HUDEP-2 (cell line): Measurements from ENCODE around the gene INTS15.
"Not testable (repeated sequence)": the region's sequence is repeated elsewhere in the genome, so short reads cannot be mapped to it uniquely, and the experiment has no call there.

Experiments used
- DNase-seq, 76 experiments: peaks; one replicate each; lab custom pipeline; 2025; ENCODE audit not compliant: unreplicated experiment in 76 of 76; lab: John Stamatoyannopoulos, UW

Gene INTS15

DNA sequence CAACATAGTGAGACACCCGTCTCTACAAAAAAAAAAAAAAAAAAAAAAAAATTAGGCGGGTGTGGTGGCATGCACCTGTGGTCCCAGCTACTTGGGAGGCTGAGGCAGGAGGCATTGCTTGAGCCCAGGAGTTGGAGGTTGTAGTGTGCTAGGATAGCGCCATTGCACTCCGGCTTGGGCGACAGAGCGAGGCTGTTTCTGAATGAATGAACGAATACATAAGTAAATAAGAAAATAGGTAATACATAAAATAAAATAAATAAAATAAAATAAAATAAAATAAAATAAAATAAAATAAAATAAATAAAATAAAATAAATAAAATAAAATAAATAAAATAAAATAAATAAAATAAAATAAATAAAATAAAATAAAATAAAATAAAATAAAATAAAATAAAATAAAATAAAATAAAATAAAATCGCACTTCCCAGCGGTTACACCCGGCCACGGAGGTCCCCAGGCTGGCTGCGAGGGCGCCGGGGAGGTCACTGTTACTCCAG is 12.9 kb upstream of the INTS15 start:
- peak in 1 of 76 experiments; percentile 8 for DNase-seq

DNA sequence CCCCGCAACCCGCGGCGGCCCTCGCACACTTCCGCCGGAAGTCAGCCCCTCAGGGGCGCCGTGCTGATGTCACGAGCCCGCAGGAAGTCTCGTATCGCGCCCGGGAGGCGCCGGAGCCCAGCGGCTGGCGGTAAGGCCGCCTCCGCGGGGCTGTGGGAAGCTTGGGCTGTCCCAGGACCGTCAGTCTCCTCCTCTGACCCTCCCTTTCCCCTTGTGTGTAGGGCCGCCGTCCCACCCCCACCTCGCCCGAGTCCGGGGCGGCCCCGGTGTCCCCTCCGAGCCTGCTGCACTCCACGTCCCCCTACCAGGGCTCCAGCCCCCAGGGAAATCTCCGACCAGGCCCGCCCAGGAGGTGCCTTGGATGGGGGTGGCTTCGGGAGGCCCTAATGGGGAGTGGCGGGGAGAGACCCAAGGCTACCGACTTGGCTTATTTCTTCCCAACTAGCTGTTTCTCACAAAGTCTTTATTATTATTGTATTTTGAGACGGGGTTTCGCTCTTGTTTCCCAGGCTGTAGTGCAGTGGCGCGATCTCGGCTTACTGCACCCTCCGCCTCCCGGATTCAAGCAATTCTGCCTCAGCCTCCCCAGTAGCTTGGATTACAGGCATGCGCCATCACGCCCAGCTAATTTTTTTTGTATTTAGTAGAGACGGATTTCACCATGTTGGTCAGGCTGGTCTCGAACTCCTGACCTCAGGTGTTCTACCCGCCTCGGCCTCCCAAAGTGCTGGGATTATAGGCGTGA is 12.3 kb upstream of the INTS15 start, which contains the start of gene ZDHHC4:
Gene ZDHHC4 (plus strand): TSS at position 86 of the 745 bp plus-strand sequence. CDS start 3,108 bp downstream, outside the sequence.
- DNase-seq, result peak in 75 of 76 experiments; percentile 14 to 95 (median 81)

DNA sequence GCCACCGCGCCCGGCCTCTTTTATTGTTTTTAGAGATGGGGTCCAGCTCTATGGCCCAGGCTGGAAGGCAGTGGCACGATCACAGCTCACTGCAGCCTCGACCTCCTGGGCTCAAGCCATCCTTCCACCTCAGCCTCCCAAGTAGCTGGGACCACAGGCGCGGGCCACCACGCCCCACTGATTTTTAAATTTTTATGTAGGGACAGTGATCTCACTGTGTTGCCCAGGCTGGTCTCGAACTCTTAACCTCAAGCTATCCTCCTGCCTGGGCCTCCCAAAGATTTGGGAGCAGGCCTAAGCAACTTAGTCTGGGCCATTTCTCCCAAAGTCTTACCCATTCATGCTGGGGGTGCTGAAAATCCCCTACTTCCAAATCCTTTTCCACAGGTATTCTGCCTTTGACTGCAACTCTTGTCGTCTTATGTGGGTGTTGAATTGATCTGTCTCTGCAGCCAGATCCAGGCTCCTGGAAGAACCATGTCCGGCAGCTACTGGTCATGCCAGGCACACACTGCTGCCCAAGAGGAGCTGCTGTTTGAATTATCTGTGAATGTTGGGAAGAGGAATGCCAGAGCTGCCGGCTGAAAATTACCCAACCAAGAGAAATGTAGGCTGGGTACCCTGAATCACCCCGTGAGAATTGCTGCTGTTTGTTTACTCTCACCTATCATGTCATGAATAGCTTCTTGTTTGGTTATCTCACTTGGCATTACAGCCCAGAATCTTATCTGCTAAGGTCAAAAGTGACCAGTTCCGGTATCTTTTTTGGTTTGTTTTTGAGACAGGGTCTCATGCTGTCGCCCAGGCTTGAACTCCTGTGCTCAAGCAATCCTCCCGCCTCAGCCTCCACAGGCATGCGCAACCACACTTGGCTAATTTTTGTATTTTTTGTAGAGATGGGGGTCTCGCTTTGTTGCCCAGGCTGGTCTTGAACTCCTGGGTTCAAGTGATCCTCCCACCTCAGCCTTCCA is 11.4 kb upstream of the INTS15 start:
- no peak for DNase-seq

DNA sequence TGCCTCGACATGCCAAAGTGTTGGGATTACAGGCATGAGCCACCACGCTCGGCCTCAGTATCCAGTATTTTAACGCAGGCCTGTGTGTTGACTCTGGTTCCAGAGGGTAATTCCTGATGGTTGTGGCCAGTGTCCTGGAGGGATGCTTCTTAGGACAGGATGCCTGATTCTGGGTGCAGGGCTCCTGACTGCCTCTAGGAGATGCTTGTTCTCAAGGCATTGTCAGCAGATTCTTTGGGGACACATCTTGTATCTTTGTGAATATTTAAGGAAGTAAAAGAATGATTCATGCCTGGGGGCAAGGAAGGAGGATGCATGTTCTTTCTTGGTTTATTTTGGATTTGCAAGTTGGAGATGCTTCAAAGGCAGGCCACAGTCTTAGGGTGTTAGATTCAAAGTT is 10.4 kb upstream of the INTS15 start:
- peak in 1 of 76 experiments; percentile 5 for DNase-seq

DNA sequence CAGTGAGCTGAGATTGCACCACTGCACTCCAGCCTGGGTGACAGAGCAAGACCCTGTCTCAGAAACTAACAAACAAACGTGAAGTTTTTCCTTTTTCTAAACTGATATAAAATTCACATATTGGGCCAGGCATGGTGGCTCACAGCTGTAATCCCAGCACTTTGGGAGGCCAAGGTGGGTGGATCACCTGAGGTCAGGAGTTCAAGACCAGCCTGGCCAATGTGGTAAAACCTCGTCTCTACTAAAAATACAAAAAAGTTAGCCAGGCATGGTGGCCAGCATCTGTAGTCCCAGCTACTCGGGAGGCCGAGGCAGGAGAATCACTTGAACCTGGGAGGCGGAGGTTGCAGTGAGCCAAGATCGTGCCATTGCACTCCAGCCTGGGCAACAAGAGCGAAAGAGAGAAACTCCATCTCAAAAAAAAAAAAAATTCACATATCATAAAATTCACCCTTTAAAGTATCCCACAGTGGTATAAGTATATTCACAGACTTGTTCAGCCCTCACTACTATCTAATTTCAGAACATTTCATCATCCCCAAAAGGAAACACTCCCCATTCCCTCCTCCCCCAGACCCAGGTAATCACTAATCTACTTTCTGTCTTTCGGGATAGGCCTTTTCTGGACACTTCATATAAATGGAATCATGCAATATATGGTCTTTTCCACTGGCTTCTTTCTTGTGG is 3.9 kb upstream of the INTS15 start:
- DNase-seq, result not testable (repeated sequence)

DNA sequence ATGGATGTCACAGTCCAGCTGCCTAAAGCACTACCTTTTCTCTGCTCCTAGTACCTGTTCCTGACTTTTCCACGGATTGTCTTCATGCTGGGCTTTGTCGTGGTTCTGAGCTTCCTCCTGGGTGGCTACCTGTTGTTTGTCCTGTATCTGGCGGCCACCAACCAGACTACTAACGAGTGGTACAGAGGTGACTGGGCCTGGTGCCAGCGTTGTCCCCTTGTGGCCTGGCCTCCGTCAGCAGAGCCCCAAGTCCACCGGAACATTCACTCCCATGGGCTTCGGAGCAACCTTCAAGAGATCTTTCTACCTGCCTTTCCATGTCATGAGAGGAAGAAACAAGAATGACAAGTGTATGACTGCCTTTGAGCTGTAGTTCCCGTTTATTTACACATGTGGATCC is 1.3 kb upstream of the INTS15 start:
- no peak for DNase-seq

DNA sequence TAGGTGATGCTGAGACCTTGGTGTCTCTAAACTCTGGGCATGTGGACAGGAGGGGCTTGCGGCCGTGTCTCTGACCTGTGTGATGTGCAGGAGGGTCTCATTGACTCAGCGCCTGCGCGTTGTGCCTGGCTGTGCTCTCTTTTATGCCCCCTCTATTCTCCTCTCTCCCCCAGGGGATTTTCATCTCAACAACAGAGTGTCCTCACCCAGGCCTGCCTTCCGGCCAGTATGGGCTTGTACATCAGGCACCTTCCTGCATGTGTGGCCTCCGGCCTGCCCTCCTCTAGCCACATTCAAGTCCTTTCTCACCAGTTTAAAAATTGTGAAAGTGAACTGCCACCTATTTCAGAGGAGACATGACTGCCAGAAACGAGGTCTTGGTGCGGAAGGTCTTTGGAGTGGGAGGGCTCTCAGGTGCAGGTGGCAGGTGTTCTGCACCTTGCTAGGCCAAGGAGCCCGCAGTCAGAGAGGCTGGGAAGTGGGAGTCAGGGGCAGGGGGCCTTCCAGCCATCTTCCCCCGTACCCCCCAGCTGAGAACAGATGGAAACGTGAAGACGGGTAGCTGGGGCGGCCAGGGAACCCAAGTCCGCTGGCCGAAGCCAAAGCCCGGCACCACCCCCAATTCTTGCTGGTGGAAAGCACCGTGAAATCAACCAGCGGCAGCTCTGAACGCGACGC is 531 bp upstream of the INTS15 start:
- no peak for DNase-seq

DNA sequence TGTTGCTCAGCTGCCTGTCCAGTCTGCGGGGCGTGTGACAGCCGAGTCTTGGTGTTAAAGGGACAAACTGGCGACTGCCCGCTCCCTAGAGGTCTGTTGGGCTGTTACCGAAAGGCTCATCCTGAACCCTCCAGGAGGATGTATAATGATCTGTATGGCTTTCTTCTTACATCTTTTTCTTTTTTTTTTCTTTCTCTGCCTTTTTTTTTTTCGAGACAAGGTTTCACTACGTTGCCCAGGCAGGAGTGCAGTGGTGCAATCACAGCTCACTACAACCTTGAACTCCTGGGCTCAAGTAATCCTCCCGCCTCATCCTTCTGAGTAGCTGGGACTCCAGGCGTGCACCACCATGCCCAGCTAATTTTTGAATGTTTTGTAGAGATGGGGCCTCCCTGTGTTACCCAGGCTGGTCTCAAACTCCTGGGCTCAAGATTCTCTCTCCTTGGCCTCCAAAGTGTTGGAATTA is 857 bp downstream of the INTS15 start:
- peak in 6 of 76 experiments; percentile 11 to 63 (median 28) for DNase-seq

DNA sequence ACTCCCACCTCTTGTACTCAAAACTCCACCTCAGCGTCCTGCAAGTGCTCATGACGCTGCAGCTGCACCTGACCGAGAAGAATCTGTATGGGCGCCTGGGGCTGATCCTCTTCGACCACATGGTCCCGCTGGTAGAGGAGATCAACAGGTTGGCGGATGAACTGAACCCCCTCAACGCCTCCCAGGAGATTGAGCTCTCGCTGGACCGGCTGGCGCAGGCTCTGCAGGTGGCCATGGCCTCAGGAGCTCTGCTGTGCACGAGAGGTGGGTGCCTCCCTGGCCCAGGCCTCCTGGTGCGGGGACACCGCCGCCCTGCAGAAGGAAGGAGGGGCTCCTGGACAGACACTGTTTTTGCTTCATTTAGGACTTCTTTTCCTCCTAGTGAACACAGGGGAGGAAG is 10.3 kb downstream of the INTS15 start:
- no peak for DNase-seq

DNA sequence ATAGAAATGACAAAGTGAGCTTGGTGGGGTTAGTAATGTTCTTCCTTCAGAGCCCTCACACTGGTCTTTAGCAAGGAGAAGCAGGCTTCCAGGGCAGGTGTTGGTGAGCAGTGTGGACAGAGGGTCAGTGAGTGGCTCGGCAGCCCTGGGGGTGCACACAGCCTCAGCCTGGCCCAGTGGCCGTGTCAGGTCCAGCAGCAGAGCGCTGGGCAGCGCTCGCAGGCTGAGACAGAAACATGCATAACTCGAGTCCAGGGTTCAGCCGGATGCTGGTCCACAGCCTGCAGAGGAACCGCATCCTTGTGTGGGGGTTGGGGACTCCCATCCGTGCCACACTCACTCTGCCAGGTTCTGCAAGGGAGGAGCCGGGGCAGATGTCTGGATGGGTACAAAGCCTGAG is 14.6 kb downstream of the INTS15 start:
- no peak for DNase-seq

DNA sequence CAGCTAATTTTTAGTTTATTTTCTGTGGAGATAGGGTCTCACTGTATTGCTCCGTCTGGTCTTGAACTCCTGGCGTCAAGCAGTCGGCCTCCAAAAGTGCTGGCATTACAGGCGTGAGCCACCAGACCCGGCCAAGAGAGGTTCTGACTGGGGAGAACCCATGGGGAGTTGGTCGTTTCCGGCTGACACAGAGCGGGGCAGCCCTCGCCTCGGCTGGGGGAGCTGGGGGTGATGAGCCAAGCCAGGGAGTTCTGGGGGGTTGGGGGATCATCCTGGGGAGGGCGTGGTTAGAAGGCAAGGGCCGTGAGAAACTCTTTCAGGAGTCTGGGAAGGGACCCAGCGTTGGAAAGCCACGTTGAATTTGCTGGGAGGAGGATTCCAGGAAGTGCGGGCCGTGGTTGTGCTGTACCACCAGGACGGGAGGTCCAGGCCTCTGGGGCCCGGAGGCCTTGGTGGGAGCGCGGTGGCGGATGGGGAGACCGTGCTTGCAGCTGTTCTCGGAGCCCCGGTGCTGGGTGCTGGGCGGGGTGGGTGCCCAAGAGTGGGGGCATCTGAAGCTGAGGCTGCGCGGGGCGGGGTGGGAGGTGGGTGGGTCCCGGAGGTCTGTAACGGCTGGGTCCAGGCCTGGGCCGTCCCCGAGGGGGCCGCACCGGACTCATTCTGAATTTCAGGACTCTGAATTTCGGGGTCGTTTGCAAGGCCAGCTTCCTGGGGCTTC is 17.2 kb downstream of the INTS15 start:
- DNase-seq, result no peak

DNA sequence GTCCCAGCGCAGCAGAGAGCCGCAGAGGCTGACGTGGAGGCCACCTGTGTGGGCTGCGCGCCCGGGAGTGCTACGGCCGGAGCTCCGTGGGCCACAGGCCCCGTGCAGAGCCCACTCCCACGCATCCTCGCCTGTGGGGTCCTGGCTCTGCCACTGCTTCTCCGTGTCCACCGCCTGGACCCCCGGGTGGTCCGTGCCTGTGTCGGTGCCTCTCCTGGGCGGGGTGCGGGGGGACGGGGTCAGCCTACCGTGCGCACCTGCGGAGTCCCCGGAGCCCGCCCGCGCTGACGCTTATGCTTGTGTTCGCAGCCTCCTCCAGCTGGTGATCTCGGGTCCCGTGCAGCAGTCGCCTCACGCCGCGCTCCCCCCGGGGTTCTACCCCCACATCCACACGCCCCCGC is 17.8 kb downstream of the INTS15 start:
- DNase-seq, result no peak

DNA sequence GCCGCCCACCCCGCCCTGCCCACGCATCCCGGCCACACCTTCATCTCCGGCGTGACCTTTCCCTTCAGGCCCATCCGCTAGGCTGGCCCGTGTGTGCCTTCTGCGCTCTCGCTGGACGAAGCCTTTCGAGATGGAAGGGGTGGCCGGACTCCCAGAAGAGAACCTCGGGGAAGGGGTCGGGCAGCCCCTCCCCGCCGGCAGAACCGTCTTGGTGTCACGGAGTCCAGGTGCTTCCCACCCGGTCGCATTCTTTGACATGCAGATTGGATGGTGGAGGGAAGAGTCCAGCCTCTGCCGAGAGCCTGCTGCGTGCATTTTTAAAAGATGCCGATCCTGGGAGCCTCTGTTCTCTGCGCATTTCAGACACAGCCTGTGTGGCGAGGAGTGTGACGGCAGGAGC is 18.3 kb downstream of the INTS15 start:
- no peak for DNase-seq

DNA sequence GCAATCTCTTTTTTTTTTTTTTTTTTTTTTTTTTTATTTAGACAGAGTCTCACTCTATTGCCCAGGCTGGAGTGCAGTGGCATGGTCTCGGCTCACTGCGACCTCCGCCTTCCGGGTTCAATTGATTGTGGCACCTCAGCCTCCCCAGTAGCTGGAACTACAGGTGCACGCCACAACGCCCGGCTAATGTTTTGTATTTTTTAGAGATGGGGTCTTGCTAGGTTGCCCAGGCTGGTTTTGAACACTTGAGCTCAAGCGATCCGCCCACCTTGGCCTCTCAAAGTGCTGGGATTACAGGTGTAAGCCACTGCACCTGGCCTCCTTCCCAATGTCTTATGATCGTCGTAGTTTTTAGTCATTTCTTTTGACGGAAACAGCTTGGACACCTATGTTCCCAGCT is 19.0 kb downstream of the INTS15 start:
- DNase-seq, result no peak

DNA sequence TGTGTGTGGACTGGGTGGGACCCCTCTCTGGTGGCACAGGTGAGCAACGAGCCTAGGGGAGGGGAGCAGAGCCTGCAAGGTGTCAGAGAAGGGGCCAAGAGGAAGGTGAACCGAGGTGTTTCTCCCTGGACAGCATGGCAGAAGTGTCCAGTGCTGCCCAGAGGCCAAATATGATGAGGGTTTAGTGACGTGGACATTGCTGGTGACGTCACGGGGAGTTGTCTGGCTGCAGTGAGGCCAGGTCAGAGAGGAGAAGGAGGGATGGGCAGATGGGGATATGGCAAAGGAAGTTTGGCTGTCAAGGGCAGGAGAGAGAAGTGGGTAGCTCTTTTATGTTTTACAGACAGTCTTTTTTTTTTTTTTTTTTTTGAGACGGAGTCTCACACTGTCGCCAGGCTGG is 23.0 kb downstream of the INTS15 start:
- DNase-seq, result no peak

DNA sequence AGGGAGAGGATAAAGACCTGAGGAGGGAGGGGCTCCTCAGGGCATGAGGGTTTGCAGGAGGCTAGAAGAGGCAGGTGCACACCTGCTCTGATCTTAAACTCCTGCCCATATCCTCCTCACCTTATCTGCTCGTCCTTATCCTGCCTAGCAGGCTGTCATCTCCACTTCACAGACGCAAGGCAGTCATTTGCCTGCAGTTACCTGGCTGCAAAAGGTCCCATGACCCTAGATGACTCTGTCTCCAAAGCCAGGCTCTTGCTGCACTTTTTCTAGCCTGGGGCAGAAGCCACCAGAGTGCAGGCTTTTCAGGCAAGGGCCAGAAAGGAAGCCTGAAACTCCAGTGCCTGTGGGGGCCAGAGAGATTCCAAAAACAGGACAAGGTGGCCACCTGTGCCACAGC is 23.9 kb downstream of the INTS15 start:
- no peak for DNase-seq

DNA sequence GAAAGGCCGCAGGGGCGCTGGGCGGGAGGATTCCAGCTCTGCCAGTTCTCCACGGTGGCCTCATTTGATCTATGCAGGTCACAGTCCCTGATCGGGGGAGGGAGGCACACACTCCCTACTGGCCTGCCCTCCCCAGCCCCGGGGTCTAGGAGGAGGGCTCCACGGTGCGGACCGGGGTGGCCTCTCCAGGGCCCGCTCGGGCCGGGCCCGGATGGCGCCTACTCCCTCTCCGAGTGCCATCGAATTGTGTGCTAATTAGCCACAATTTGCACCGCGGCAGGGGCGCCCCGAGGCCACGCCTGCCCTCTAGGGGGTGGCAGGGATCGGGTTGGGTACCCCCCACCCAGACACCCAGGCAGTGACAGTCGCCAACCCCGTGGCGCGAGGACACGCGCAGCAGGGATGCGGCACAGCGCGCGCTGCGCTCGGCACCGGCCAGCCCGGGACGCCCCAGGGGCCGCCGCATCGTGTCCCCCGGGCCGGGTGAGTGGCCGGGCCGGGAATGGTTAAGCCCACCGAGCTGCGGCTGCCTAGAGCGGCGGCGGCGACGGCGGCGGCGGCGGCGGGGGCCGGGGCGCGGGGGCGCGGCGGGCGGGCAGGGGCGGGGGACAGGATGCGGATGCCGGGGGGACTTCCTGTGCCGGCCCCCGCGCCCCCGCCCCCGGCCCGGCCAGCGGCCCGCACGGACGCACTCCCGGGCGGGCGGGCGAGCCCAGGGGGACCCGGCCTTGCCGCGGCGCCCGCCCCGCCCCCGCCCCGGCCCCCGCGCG is 25.3 kb downstream of the INTS15 start, which contains the start of gene ZNF853:
Gene ZNF853 (plus strand): TSS at position 658 of the 770 bp plus-strand sequence. CDS start 565 bp downstream, outside the sequence.
- DNase-seq, result no peak

DNA sequence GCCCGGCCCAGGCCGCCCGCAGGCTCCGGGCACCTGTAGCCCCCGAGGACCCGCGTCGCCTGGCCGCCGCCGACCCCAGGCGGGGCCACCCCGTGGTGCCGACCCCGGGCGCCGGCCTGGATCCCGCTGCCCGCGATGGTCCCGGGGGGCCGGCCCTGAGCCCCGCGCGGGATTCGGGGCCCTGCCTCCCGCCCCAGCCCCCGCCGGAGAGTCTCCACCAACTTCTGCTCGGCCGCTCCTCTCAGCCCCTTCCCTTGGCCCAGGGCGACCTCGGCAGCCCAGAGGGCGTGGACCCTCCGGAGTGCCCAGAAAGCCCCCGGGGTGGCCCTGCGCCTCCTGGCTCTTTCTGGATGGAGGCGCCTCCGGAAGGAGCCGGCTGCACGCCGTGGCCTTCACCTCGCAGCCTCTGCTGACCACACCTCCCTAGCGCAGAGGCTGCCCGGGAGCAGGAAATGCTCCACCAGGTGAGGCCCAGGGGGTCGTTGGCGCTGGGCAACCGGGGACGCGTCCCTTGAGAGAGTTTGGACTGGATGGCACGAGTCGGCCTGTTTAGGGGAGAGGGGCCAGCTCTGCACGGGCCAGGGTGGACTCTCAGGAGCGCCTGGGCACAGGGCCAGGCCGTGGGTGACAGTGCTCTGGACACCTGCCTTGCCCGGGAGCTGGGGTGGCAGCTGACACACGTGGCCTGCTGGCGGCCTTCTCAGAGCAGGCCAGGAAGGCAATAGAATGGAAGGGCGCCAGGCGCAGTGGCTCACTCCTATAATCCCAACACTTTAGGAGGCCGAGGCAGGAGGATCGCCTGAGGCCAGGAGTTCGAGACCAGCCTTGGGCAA is 26.1 kb downstream of the INTS15 start:
- DNase-seq, result no peak
